ENCODE results near the gene CD160.

DNA sequence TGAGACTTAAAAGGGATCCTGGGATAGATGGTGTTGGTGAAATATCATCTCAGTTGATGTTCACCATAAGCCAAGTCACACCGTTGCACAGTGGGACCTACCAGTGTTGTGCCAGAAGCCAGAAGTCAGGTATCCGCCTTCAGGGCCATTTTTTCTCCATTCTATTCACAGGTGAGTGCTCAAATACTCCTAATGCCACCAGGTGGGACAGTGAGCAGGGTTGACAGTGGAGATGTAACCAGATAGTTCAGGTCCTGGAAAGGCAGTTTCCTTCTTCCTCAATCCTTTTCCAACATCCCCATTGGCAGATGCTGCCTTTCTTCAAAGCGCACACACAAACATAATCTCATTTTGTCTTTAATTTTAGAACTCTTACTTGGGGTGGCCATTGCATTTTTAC lies 11.6 kb downstream of the CD160 start:
- TF ChIP-seq POLR2AphosphoS5 (IDR thresholded peaks at IDR 0.05; ENCODE audit: borderline replicate concordance, low read depth, low read length) (no peak), EZH2 (IDR thresholded peaks at IDR 0.05) (no peak), FOXP2 (optimal IDR thresholded peaks at IDR 0.05; ENCODE audit: control extremely low read depth, extremely low read length, insufficient read depth) (no peak)
